ENCODE measurements around the gene ZNF593. TPM values are rescaled to one million over a fixed set of nuclear protein-coding genes. Genes with fewer than 3 reads are reported as not detected.

ZNF593 gene
- total and polyA plus RNA-seq, 10 of the 15 experiments (the other 5 are each of a cell fraction or from before 2014, with no cell fraction given), result 7.7 to 156 (median 51.0) TPM

GRCh38 chr1:26161415-26162219 lies 8.1 kb upstream of the ZNF593 start:
- intact Hi-C loops (cut with micrococcal nuclease; ENCODE audit: unreplicated experiment), result loop anchor here (5.0 to 10.0 kb wide), 2 partner anchors 54 to 233 kb away; no protein-coding TSS in a partner anchor
- Histone ChIP-seq H3K4me2 (ENCODE audit: control insufficient read depth, insufficient read depth) (peak overlapping the region; percentile 64), H4K20me1 (ENCODE audit: control insufficient read depth, insufficient read depth) (no peaks in the 10 kb centered on the region), H3K4me3 (no peak overlapping the region), H3K4me1 (ENCODE audit: control insufficient read depth, insufficient read depth, low read length) (peaks cover 4% of the 10 kb centered on the region), H3K9me3 (replicated peaks; ENCODE audit: control insufficient read depth, insufficient read depth, low read length) (no peaks in the 10 kb centered on the region; the same call in 2 of the 3 replicates), H3K9ac (ENCODE audit: control insufficient read depth, insufficient read depth, low read length) (no peak overlapping the region), H2AFZ (ENCODE audit: control insufficient read depth, low read depth, low read length) (no peak overlapping the region), H3K36me3 (ENCODE audit: control insufficient read depth in 2 of 2, insufficient read depth in 2 of 2, low read length in 1 of 2) (no peaks in the 10 kb centered on the region), H3K27me3 (replicated peaks in 1 of 2; ENCODE audit: control insufficient read depth in 2 of 2, insufficient read depth in 2 of 2, low read length in 1 of 2) (peaks cover 3 to 22% of the 10 kb centered on the region in 2 experiments), H3K27ac (ENCODE audit: control insufficient read depth, insufficient read depth) (no peak overlapping the region), H3K79me2 (ENCODE audit: control insufficient read depth, insufficient read depth, low read length) (no peaks in the 10 kb centered on the region)
- peak; percentile 30 for TF ChIP-seq SUZ12 (IDR thresholded peaks at IDR 0.05; ENCODE audit: unreplicated experiment)
- no peak for TF ChIP-seq FOXK2 (IDR thresholded peaks at IDR 0.05)
- no peak for TF ChIP-seq ZNF274 (IDR thresholded peaks at IDR 0.05; ENCODE audit: insufficient read depth, insufficient read length)
- peak in 1 of 3 experiments; percentile 12; a peak in 2 of 6 replicates for TF ChIP-seq CTCF (IDR thresholded peaks at IDR 0.05 in 2 of 3, conservative IDR thresholded peaks at IDR 0.05 in 1 of 3; ENCODE audit: control insufficient read depth in 2 of 3, extremely low read depth in 1 of 3, insufficient read depth in 1 of 3, low read depth in 3 of 3, low read length in 3 of 3)
- peak; percentile 99 for TF ChIP-seq HDAC6 (IDR thresholded peaks at IDR 0.05; ENCODE audit: unreplicated experiment)
- ChIA-PET RAD21 (ENCODE audit: unreplicated experiment) (no interaction called here), SMC1A (ENCODE audit: uncharacterized antibody, unreplicated experiment) (no interaction called here), CTCF (interaction anchor here (1.0 kb wide), 1 partner anchor 16 kb away, joined by 3 read pairs; no protein-coding TSS in a partner anchor), POLR2A (no interaction called here)
- peak; percentile 70 for ATAC-seq
- in situ Hi-C loops (cut with MboI), result no loop called here
- DNase-seq (ENCODE audit: low read depth, low spot score), result no peak
- no TSS peak for BruUV-seq (replicated peaks)
- 5% methylated on average over 87 of the region's 98 CpGs for WGBS (ENCODE audit: insufficient coverage, insufficient replicate concordance, low lambda C conversion rate, missing lambda C conversion rate)
- FAIRE-seq, result no peak
